HFF-Myc (cell line): ENCODE results near the gene ELAVL1.
A peak's percentile ranks its signal among the peaks of the same experiment; 100 is the strongest.

Experiments used
- DNase-seq: peaks from one replicate; pipeline ENCODE4 v3.0.0-alpha.2; 2011; ENCODE audit warnings: low read depth; ENCODE audit errors: extremely low read depth
- H3K4me3 ChIP-seq: replicated peaks from 2 replicates; pipeline ENCODE4 v1.5.1; 2011; ENCODE audit warnings: low read depth, mild to moderate bottlenecking, control low read depth, low read length
- TF ChIP-seq, protein P1 (sequence below): IDR thresholded peaks from 2 replicates; pipeline ENCODE4 v1.5.1; 2012; ENCODE audit warnings: mild to moderate bottlenecking, low read depth, low read length, control low read depth; ENCODE audit errors: missing control alignments

Gene ELAVL1

GRCh38 chr19:7940841-7941240, 64.6 kb downstream of the ELAVL1 start:
- no peak for DNase-seq
- TF ChIP-seq, protein P1, sequence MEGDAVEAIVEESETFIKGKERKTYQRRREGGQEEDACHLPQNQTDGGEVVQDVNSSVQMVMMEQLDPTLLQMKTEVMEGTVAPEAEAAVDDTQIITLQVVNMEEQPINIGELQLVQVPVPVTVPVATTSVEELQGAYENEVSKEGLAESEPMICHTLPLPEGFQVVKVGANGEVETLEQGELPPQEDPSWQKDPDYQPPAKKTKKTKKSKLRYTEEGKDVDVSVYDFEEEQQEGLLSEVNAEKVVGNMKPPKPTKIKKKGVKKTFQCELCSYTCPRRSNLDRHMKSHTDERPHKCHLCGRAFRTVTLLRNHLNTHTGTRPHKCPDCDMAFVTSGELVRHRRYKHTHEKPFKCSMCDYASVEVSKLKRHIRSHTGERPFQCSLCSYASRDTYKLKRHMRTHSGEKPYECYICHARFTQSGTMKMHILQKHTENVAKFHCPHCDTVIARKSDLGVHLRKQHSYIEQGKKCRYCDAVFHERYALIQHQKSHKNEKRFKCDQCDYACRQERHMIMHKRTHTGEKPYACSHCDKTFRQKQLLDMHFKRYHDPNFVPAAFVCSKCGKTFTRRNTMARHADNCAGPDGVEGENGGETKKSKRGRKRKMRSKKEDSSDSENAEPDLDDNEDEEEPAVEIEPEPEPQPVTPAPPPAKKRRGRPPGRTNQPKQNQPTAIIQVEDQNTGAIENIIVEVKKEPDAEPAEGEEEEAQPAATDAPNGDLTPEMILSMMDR = no peak
- no peak overlapping the region for H3K4me3 ChIP-seq

- H3K4me3 ChIP-seq = no peak overlapping the region
- no peak for DNase-seq
- TF ChIP-seq, protein P1 = no peak
Measured at GRCh38 chr19:7934766-7935165, 70.7 kb downstream of the ELAVL1 start.

GRCh38 chr19:7933828-7934725, 71.4 kb downstream of the ELAVL1 start:
- DNase-seq = no peak

GRCh38 chr19:7933411-7933810, 72.0 kb downstream of the ELAVL1 start:
- H3K4me3 ChIP-seq = no peak overlapping the region
- TF ChIP-seq, protein P1 = peak; percentile 45
- no peak for DNase-seq

More at GRCh38 chr19:7933828-7934725, 71.4 kb downstream of the ELAVL1 start:
- H3K4me3 ChIP-seq = no peak overlapping the region
- TF ChIP-seq, protein P1 = no peak

DNA sequence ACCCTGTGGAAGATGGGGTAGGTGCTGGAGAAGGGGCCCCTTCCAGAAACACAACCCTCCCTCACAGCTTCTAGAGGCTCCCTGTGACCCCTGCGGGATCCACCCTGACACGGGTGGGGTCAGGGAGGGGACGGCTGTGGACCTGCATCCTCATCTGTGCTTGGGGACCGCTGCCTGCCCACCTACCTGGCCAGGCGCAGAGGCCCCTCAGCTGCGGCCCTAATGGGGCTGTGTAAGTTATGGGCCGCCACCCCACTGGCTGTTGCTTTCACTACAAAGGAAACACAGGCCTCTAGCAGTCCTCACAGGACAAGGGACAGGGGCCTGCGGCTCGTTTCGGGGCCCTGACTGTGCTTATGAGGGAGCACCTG, 72.5 kb downstream of the ELAVL1 start:
- TF ChIP-seq, protein P1 = no peak
- no peak overlapping the region for H3K4me3 ChIP-seq
- DNase-seq = no peak

DNA sequence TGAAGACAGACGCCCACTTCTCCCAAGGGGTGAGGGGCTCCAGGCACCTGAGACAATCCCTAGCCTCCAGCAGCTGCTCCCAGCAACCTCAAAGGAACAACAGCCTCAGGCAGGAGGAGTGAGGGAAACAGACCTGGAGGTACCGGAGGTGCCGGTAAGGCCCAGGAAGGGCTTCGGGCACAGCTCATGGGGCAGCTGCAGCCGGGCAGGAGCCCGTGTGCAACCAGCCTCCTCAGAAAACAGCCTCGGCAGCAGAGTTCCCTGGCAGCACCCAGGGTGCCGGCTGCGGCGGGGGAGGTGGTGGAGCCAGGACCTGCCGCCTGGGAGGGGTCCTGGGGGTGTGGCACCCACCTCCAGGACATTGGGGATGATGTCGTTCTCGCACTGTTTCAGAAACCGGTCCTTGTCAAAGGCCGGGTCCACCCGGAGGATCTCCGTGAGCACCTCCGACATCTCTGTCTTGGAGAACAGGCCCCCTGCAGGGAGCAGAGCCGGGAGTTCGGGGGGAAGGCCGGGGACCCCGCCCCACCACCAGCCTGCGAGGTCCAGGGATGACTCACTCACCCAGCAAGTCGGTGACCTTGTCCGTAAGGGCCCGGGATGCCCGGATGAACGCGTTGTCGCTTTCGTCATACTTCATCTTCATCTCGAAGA, 73.0 kb downstream of the ELAVL1 start:
- no peak overlapping the region for H3K4me3 ChIP-seq
- DNase-seq = no peak
- TF ChIP-seq, protein P1 = no peak
